Activated naive CD8-positive, alpha-beta T cell treated with anti-CD3 and anti-CD28 coated beads, Interleukin-2, amount 50 U/mL, for 24 hours (primary cell): Measurements from ENCODE around the gene KRT35.

Experiments used
- ATAC-seq: fragments of 150-1000 bp; cut with Tn5 transposase; one replicate; pipeline ENCODE4 v1.10.0; 2021
- DNase-seq: peaks from one replicate; pipeline ENCODE4 v3.0.0; 2021
- H3K27ac Mint-ChIP-seq: one replicate; pipeline ENCODE4 v1.8.0; 2021; ENCODE audit warnings: mild to moderate bottlenecking, mixed read lengths
- H3K27me3 Mint-ChIP-seq: one replicate; pipeline ENCODE4 v1.8.0; 2021; ENCODE audit warnings: mixed read lengths
- H3K36me3 Mint-ChIP-seq: one replicate; pipeline ENCODE4 v1.8.0; 2021; ENCODE audit warnings: low read depth, mixed read lengths
- H3K4me1 Mint-ChIP-seq: one replicate; pipeline ENCODE4 v1.8.0; 2021; ENCODE audit warnings: mixed read lengths
- H3K4me3 Mint-ChIP-seq: one replicate; pipeline ENCODE4 v1.8.0; 2021; ENCODE audit warnings: mild to moderate bottlenecking, moderate library complexity, mixed read lengths
- H3K9me3 Mint-ChIP-seq: one replicate; pipeline ENCODE4 v1.8.0; 2021; ENCODE audit warnings: mixed read lengths

The KRT35 gene

GRCh38 chr17:41481036-41481435, at the start of gene KRT35:
Gene KRT35, minus strand, starts transcription at chr17:41481151. Its CDS starts 54 bp downstream, at chr17:41481097.
- H3K4me1 Mint-ChIP-seq, result no peaks in the 10 kb centered on the region
- DNase-seq, result no peak
- no peak for ATAC-seq
- H3K36me3 Mint-ChIP-seq, result no peaks in the 10 kb centered on the region
- no peaks in the 10 kb centered on the region for H3K27me3 Mint-ChIP-seq
- H3K9me3 Mint-ChIP-seq, result no peaks in the 10 kb centered on the region
- H3K27ac Mint-ChIP-seq, result no peak within 1 kb of the TSS
- H3K4me3 Mint-ChIP-seq, result no peak within 1 kb of the TSS

GRCh38 chr17:41530062-41531048, 49.4 kb upstream of the KRT35 start:
- Mint-ChIP-seq H3K4me1 (peaks cover 6% of the 10 kb centered on the region), H3K27me3 (peaks cover 52% of the 10 kb centered on the region), H3K9me3 (no peaks in the 10 kb centered on the region), H3K36me3 (no peaks in the 10 kb centered on the region), H3K4me3 (no peak overlapping the region), H3K27ac (no peak overlapping the region)
- DNase-seq, result no peak
- no peak for ATAC-seq

- no peak overlapping the region for H3K27ac Mint-ChIP-seq
- H3K36me3 Mint-ChIP-seq, result no peaks in the 10 kb centered on the region
- DNase-seq (no peak), ATAC-seq (no peak)
- H3K4me1 Mint-ChIP-seq, result peaks cover 6% of the 10 kb centered on the region
- H3K9me3 Mint-ChIP-seq, result no peaks in the 10 kb centered on the region
- peaks cover 52% of the 10 kb centered on the region for H3K27me3 Mint-ChIP-seq
- no peak overlapping the region for H3K4me3 Mint-ChIP-seq
Observed at GRCh38 chr17:41529491-41529915, 48.6 kb upstream of the KRT35 start.

- H3K27me3 Mint-ChIP-seq, result peaks cover 52% of the 10 kb centered on the region
- no peaks in the 10 kb centered on the region for H3K9me3 Mint-ChIP-seq
- H3K36me3 Mint-ChIP-seq, result no peaks in the 10 kb centered on the region
- no peak overlapping the region for H3K27ac Mint-ChIP-seq
- H3K4me3 Mint-ChIP-seq, result no peak overlapping the region
- DNase-seq, result no peak
- no peak for ATAC-seq
- H3K4me1 Mint-ChIP-seq, result peaks cover 6% of the 10 kb centered on the region
Observed at GRCh38 chr17:41528959-41529353, 48.0 kb upstream of the KRT35 start.

GRCh38 chr17:41527063-41528023, 46.4 kb upstream of the KRT35 start:
- no peak for DNase-seq
- no peak overlapping the region for H3K4me3 Mint-ChIP-seq
- no peak overlapping the region for H3K27ac Mint-ChIP-seq
- no peaks in the 10 kb centered on the region for H3K36me3 Mint-ChIP-seq
- ATAC-seq, result no peak
- peaks cover 6% of the 10 kb centered on the region for H3K4me1 Mint-ChIP-seq
- H3K27me3 Mint-ChIP-seq, result peaks cover 46% of the 10 kb centered on the region
- no peaks in the 10 kb centered on the region for H3K9me3 Mint-ChIP-seq

GRCh38 chr17:41524261-41524660, 43.3 kb upstream of the KRT35 start:
- Mint-ChIP-seq H3K36me3 (no peaks in the 10 kb centered on the region), H3K4me3 (no peak overlapping the region), H3K27ac (no peak overlapping the region), H3K9me3 (no peaks in the 10 kb centered on the region), H3K4me1 (peaks cover 5% of the 10 kb centered on the region), H3K27me3 (peaks cover 31% of the 10 kb centered on the region)
- no peak for DNase-seq
- no peak for ATAC-seq

- Mint-ChIP-seq H3K36me3 (no peaks in the 10 kb centered on the region), H3K9me3 (no peaks in the 10 kb centered on the region), H3K4me1 (peaks cover 2% of the 10 kb centered on the region), H3K4me3 (no peak overlapping the region), H3K27me3 (peaks cover 27% of the 10 kb centered on the region), H3K27ac (no peak overlapping the region)
- no peak for DNase-seq
- ATAC-seq, result no peak
Observed at GRCh38 chr17:41523787-41524186, 42.8 kb upstream of the KRT35 start.

- Mint-ChIP-seq H3K36me3 (no peaks in the 10 kb centered on the region), H3K27ac (no peak overlapping the region), H3K27me3 (peaks cover 21% of the 10 kb centered on the region), H3K4me3 (no peak overlapping the region), H3K4me1 (no peaks in the 10 kb centered on the region), H3K9me3 (no peaks in the 10 kb centered on the region)
- DNase-seq, result no peak
- ATAC-seq, result no peak
Observed at GRCh38 chr17:41523225-41523593, 42.3 kb upstream of the KRT35 start.

GRCh38 chr17:41522301-41523224, 41.6 kb upstream of the KRT35 start:
- Mint-ChIP-seq H3K9me3 (no peaks in the 10 kb centered on the region), H3K27ac (no peak overlapping the region), H3K27me3 (peaks cover 18% of the 10 kb centered on the region), H3K4me3 (no peak overlapping the region), H3K4me1 (no peaks in the 10 kb centered on the region), H3K36me3 (no peaks in the 10 kb centered on the region)
- ATAC-seq, result no peak
- no peak for DNase-seq

- no peaks in the 10 kb centered on the region for H3K9me3 Mint-ChIP-seq
- no peak overlapping the region for H3K27ac Mint-ChIP-seq
- no peak overlapping the region for H3K4me3 Mint-ChIP-seq
- no peaks in the 10 kb centered on the region for H3K4me1 Mint-ChIP-seq
- peaks cover 9% of the 10 kb centered on the region for H3K27me3 Mint-ChIP-seq
- ATAC-seq, result no peak
- H3K36me3 Mint-ChIP-seq, result no peaks in the 10 kb centered on the region
- DNase-seq, result no peak
Observed at GRCh38 chr17:41521574-41522261, 40.8 kb upstream of the KRT35 start.

- Mint-ChIP-seq H3K27ac (no peak overlapping the region), H3K36me3 (no peaks in the 10 kb centered on the region), H3K4me3 (no peak overlapping the region), H3K9me3 (no peaks in the 10 kb centered on the region), H3K4me1 (no peaks in the 10 kb centered on the region), H3K27me3 (peaks cover 4% of the 10 kb centered on the region)
- ATAC-seq, result no peak
- no peak for DNase-seq
Observed at GRCh38 chr17:41520821-41521521, 40.0 kb upstream of the KRT35 start.

GRCh38 chr17:41519501-41520224, 38.7 kb upstream of the KRT35 start:
- ATAC-seq, result no peak
- H3K27me3 Mint-ChIP-seq, result peaks cover 1% of the 10 kb centered on the region
- no peak overlapping the region for H3K4me3 Mint-ChIP-seq

More at GRCh38 chr17:41519501-41520224, 38.7 kb upstream of the KRT35 start:
- H3K9me3 Mint-ChIP-seq, result no peaks in the 10 kb centered on the region
- no peaks in the 10 kb centered on the region for H3K4me1 Mint-ChIP-seq
- no peak overlapping the region for H3K27ac Mint-ChIP-seq
- no peaks in the 10 kb centered on the region for H3K36me3 Mint-ChIP-seq
- DNase-seq, result no peak
